Endothelial cell of umbilical vein (primary cell): ENCODE results near the gene PERCC1.

ENCODE experiments used
- EZH2 ChIP-seq: IDR thresholded peaks from 2 replicates; pipeline ENCODE4 v1.6.1; 2012; ENCODE audit warnings: borderline replicate concordance, low read depth, mild to moderate bottlenecking, moderate library complexity, low read length, inconsistent platforms; ENCODE audit not compliant: severe bottlenecking
- FOS ChIP-seq: IDR thresholded peaks from 2 replicates; pipeline ENCODE4 v1.6.1; 2011; ENCODE audit warnings: mild to moderate bottlenecking, low read length, moderate library complexity, borderline replicate concordance; ENCODE audit not compliant: insufficient read depth
- GATA2 ChIP-seq: IDR thresholded peaks from 2 replicates; pipeline ENCODE4 v1.7.0; 2011; ENCODE audit warnings: low read depth, mild to moderate bottlenecking, moderate library complexity, mixed read lengths, low read length; ENCODE audit not compliant: insufficient read length, insufficient read depth
- JUN ChIP-seq: IDR thresholded peaks from 2 replicates; pipeline ENCODE4 v1.6.1; 2011; ENCODE audit warnings: borderline replicate concordance, low read depth; ENCODE audit not compliant: insufficient read length, insufficient read depth
- MAX ChIP-seq: IDR thresholded peaks from 2 replicates; pipeline ENCODE4 v1.6.1; 2011; ENCODE audit not compliant: insufficient read depth, insufficient read length
- MYC ChIP-seq: IDR thresholded peaks from one replicate; pipeline ENCODE4 v1.6.1; 2011; ENCODE audit warnings: mild to moderate bottlenecking, low read depth, low read length
- POLR2A ChIP-seq: IDR thresholded peaks from 2 replicates; pipeline ENCODE4 v1.6.1; 2012; ENCODE audit warnings: low read depth, mild to moderate bottlenecking, control low read depth, low read length
- POLR2AphosphoS5 ChIP-seq: IDR thresholded peaks from 2 replicates; pipeline ENCODE4 v1.6.1; 2012; ENCODE audit warnings: low read depth, mild to moderate bottlenecking, control low read depth, low read length, moderate library complexity; ENCODE audit not compliant: insufficient read depth
- TF ChIP-seq, protein P1 (sequence below), 2 donors: IDR thresholded peaks; 1 replicate in 1 of 2; 2 replicates in 1 of 2; pipeline ENCODE4 v1.5.1; 2011; ENCODE audit warnings: low read length in 2 of 2, mild to moderate bottlenecking in 2 of 2, moderate library complexity in 2 of 2, control low read depth in 1 of 2, inconsistent platforms in 1 of 2, low read depth in 1 of 2; ENCODE audit not compliant: insufficient read depth in 1 of 2; ENCODE audit errors: extremely low read depth in 1 of 2

GRCh38 chr16:1403733-1404132 lies 27.1 kb upstream of the PERCC1 start:
- no peak for TF ChIP-seq EZH2
- TF ChIP-seq, protein P1, sequence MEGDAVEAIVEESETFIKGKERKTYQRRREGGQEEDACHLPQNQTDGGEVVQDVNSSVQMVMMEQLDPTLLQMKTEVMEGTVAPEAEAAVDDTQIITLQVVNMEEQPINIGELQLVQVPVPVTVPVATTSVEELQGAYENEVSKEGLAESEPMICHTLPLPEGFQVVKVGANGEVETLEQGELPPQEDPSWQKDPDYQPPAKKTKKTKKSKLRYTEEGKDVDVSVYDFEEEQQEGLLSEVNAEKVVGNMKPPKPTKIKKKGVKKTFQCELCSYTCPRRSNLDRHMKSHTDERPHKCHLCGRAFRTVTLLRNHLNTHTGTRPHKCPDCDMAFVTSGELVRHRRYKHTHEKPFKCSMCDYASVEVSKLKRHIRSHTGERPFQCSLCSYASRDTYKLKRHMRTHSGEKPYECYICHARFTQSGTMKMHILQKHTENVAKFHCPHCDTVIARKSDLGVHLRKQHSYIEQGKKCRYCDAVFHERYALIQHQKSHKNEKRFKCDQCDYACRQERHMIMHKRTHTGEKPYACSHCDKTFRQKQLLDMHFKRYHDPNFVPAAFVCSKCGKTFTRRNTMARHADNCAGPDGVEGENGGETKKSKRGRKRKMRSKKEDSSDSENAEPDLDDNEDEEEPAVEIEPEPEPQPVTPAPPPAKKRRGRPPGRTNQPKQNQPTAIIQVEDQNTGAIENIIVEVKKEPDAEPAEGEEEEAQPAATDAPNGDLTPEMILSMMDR (IDR thresholded peaks at IDR 0.05; ENCODE audit: extremely low read depth in 1 of 2, insufficient read depth in 1 of 2, low read depth in 1 of 2, low read length in 2 of 2) = no peak
- no peak for TF ChIP-seq GATA2
- TF ChIP-seq POLR2A = no peak
- no peak for TF ChIP-seq JUN
- no peak for TF ChIP-seq FOS
- TF ChIP-seq POLR2AphosphoS5 = no peak
- TF ChIP-seq MAX = no peak
- TF ChIP-seq MYC = no peak
